Natural killer cell (primary cell): Measurements from ENCODE around the gene PRDM16. TPM values are rescaled to one million over a fixed set of nuclear protein-coding genes. Genes with fewer than 3 reads are reported as not detected.

Experiments
- ATAC-seq, 3 donors: fragments of 150-1000 bp in 2 of 3; fragments of 200-7000 bp in 1 of 3; cut with Tn5 transposase; 1 replicate in 1 of 3; 2 replicates in 2 of 3; pipeline ENCODE4 v1.10.0; 2021; ENCODE audit warnings: mild to moderate bottlenecking in 2 of 3, moderate library complexity in 2 of 3
- DNase-seq, 2 donors: peaks; one replicate each; pipeline versions ENCODE4 v3.0.0 to v3.0.0-alpha.2; 2013 to 2021; ENCODE audit warnings: mixed read lengths in 1 of 2
- H3K27ac ChIP-seq: one replicate; pipeline ENCODE4 v1.5.1; 2013; ENCODE audit warnings: mild to moderate bottlenecking, low read length
- H3K27me3 ChIP-seq: one replicate; pipeline ENCODE4 v1.6.1; 2013; ENCODE audit warnings: low read length; ENCODE audit not compliant: control insufficient read depth, insufficient read depth
- H3K36me3 ChIP-seq: one replicate; pipeline ENCODE4 v1.6.1; 2013; ENCODE audit warnings: low read length; ENCODE audit not compliant: control insufficient read depth, insufficient read depth
- H3K4me1 ChIP-seq: one replicate; pipeline ENCODE4 v1.6.1; 2013; ENCODE audit warnings: low read length; ENCODE audit not compliant: control insufficient read depth, insufficient read depth
- H3K4me3 ChIP-seq: one replicate; pipeline ENCODE4 v1.5.1; 2013; ENCODE audit warnings: low read length
- H3K9me3 ChIP-seq: one replicate; pipeline ENCODE4 v1.6.1; 2013; ENCODE audit warnings: low read length; ENCODE audit not compliant: control insufficient read depth, insufficient read depth
- H3K27ac Mint-ChIP-seq, 2 donors: one replicate each; pipeline ENCODE4 v1.8.0; 2022; ENCODE audit warnings: mild to moderate bottlenecking in 2 of 2, mixed read lengths in 2 of 2, moderate library complexity in 1 of 2
- H3K27me3 Mint-ChIP-seq, 2 donors: one replicate each; pipeline ENCODE4 v1.8.0; 2022; ENCODE audit warnings: low read depth in 2 of 2, mixed read lengths in 2 of 2
- H3K36me3 Mint-ChIP-seq: one replicate; pipeline ENCODE4 v1.8.0; 2022; ENCODE audit warnings: mixed read lengths
- H3K4me1 Mint-ChIP-seq, 2 donors: one replicate each; pipeline ENCODE4 v1.8.0; 2022; ENCODE audit warnings: mixed read lengths in 2 of 2
- H3K4me3 Mint-ChIP-seq: one replicate; pipeline ENCODE4 v1.8.0; 2022; ENCODE audit warnings: mild to moderate bottlenecking, moderate library complexity, mixed read lengths
- H3K9me3 Mint-ChIP-seq, 2 donors: one replicate each; pipeline ENCODE4 v1.8.0; 2022; ENCODE audit warnings: mixed read lengths in 2 of 2
- WGBS: methylation state at CpG from one replicate; pipeline ENCODE4 v1.1.7; 2013; ENCODE audit warnings: missing lambda C conversion rate; ENCODE audit not compliant: insufficient coverage; 5-methylcytosine and 5-hydroxymethylcytosine counted together
- intact Hi-C: fragments of 100-400 bp; cut with micrococcal nuclease; formaldehyde crosslinking; loops from one replicate; pipeline ENCODE4 v1.14.2; 2022
- total RNA-seq, 4 donors: library from RNA; stranded (reverse); fragments of 120-200 nt in 1 of 4; gene quantifications; one replicate each; pipeline versions ENCODE4 v1.2.3 to v1.2.4, GENCODE V29; 2013 to 2022
- TF ChIP-seq, protein P1 (sequence below): fragments of 200-600 bp; IDR thresholded peaks from one replicate; pipeline ENCODE4 v1.8.0; 2022; ENCODE audit warnings: antibody characterized with exemption

Gene PRDM16
- total RNA-seq, 3 donors from 2014 or later (not counting 1 experiment from before 2014, with no cell fraction given), result 0.25 to 0.64 TPM; not detected in 1

- peaks cover 6 to 7% of the 10 kb centered on the region in 2 donors for H3K27me3 Mint-ChIP-seq
- no peaks in the 10 kb centered on the region for H3K4me1 ChIP-seq
- no peak for ATAC-seq
- intact Hi-C loops, result no loop called here
- H3K27ac ChIP-seq, result no peak overlapping the region
- H3K9me3 Mint-ChIP-seq, result no peaks in the 10 kb centered on the region
- no peak overlapping the region for H3K4me3 ChIP-seq
- DNase-seq, result no peak
- 86% methylated on average over 21 of the region's 21 CpGs for WGBS
- TF ChIP-seq, protein P1, sequence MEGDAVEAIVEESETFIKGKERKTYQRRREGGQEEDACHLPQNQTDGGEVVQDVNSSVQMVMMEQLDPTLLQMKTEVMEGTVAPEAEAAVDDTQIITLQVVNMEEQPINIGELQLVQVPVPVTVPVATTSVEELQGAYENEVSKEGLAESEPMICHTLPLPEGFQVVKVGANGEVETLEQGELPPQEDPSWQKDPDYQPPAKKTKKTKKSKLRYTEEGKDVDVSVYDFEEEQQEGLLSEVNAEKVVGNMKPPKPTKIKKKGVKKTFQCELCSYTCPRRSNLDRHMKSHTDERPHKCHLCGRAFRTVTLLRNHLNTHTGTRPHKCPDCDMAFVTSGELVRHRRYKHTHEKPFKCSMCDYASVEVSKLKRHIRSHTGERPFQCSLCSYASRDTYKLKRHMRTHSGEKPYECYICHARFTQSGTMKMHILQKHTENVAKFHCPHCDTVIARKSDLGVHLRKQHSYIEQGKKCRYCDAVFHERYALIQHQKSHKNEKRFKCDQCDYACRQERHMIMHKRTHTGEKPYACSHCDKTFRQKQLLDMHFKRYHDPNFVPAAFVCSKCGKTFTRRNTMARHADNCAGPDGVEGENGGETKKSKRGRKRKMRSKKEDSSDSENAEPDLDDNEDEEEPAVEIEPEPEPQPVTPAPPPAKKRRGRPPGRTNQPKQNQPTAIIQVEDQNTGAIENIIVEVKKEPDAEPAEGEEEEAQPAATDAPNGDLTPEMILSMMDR, result no peak
- no peaks in the 10 kb centered on the region for H3K27me3 ChIP-seq
- no peaks in the 10 kb centered on the region for H3K36me3 Mint-ChIP-seq
- no peaks in the 10 kb centered on the region for H3K4me1 Mint-ChIP-seq
- H3K4me3 Mint-ChIP-seq, result no peak overlapping the region
- H3K36me3 ChIP-seq, result no peaks in the 10 kb centered on the region
- H3K9me3 ChIP-seq, result no peaks in the 10 kb centered on the region
- H3K27ac Mint-ChIP-seq, result no peak overlapping the region
Observed at GRCh38 chr1:3326516-3327388, 257.7 kb downstream of the PRDM16 start.

DNA sequence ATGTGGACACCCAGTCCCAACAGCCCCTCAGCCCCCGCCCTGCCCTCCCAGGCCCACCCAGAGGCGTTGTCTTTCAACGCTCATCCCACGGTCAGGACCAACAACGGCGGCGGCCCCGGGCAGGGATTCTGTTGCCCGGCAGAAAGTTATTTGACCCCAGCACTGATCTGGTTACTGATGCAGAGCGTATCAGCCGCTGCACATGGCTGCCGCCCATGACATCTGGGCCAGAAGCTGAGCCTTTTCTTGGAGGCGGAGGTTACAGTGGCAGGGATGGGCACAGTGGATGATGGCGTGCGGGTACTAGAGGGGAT, 258.3 kb downstream of the PRDM16 start:
- Histone ChIP-seq H3K36me3 (no peaks in the 10 kb centered on the region), H3K4me1 (no peaks in the 10 kb centered on the region), H3K9me3 (no peaks in the 10 kb centered on the region), H3K27me3 (no peaks in the 10 kb centered on the region), H3K4me3 (no peak overlapping the region), H3K27ac (no peak overlapping the region)
- 88% methylated on average over 15 of the region's 15 CpGs for WGBS
- H3K4me1 Mint-ChIP-seq, result no peaks in the 10 kb centered on the region
- ATAC-seq, result no peak
- peaks cover 6 to 7% of the 10 kb centered on the region in 2 donors for H3K27me3 Mint-ChIP-seq
- intact Hi-C loops, result no loop called here
- no peak overlapping the region for H3K4me3 Mint-ChIP-seq
- DNase-seq, result no peak
- H3K27ac Mint-ChIP-seq, result no peak overlapping the region
- H3K36me3 Mint-ChIP-seq, result no peaks in the 10 kb centered on the region
- TF ChIP-seq, protein P1, result no peak
- no peaks in the 10 kb centered on the region for H3K9me3 Mint-ChIP-seq

GRCh38 chr1:3327936-3328590, 259.1 kb downstream of the PRDM16 start:
- Mint-ChIP-seq H3K9me3 (no peaks in the 10 kb centered on the region), H3K4me3 (no peak overlapping the region), H3K4me1 (no peaks in the 10 kb centered on the region), H3K36me3 (no peaks in the 10 kb centered on the region), H3K27me3 (peaks cover 2 to 8% of the 10 kb centered on the region in 2 donors), H3K27ac (no peak overlapping the region)
- TF ChIP-seq, protein P1, result no peak
- Histone ChIP-seq H3K4me3 (no peak overlapping the region), H3K27me3 (no peaks in the 10 kb centered on the region), H3K9me3 (no peaks in the 10 kb centered on the region), H3K27ac (no peak overlapping the region), H3K4me1 (no peaks in the 10 kb centered on the region), H3K36me3 (no peaks in the 10 kb centered on the region)
- intact Hi-C loops, result no loop called here
- DNase-seq (no peak), ATAC-seq (no peak)
- 83% methylated on average over 15 of the region's 15 CpGs for WGBS
